HepG2 (cell line): ENCODE data around the gene SPTB. TPM values are rescaled to one million over a fixed set of nuclear protein-coding genes. Genes with fewer than 3 reads are reported as not detected.

Experiments used
- ATAC-seq: fragments of 200-7000 bp; cut with Tn5 transposase; 3 replicates; pipeline ENCODE4 v1.9.1; 2020; ENCODE audit warnings: mild to moderate bottlenecking, moderate library complexity
- BruUV-seq: library from RNA; stranded (reverse); fragments of 400-500 nt; replicated peaks from 2 replicates; lab custom pipeline; 2021; lab: Mats Ljungman, UMichigan
- CTCF ChIA-PET: fragments of 300-600 bp; formaldehyde crosslinking; extraction: SDS; loops from one replicate; lab custom pipeline; 2021; ENCODE audit warnings: low total read pairs, inconsistent platforms, low intra/inter-chr PET ratio; lab: Yijun Ruan, JAX
- POLR2A ChIA-PET: fragments of 350-600 bp; sonication (Branson Sonifier 250); formaldehyde crosslinking; loops from one replicate; lab custom pipeline; 2020; ENCODE audit warnings: antibody characterized with exemption, inconsistent platforms; lab: Yijun Ruan, JAX
- DNase-seq: peaks from one replicate; pipeline ENCODE4 v3.0.0-alpha.2; 2015; ENCODE audit warnings: low spot score
- FAIRE-seq: peaks from 3 replicates; lab custom pipeline; 2011; peaks lifted over from hg19 to GRCh38; lab: Jason Lieb, UNC
- H2AFZ ChIP-seq: one replicate; pipeline ENCODE4 v1.6.1; 2011; ENCODE audit warnings: low read length, inconsistent platforms
- H3K27ac ChIP-seq: fragments of 300-600 bp; 3 replicates; pipeline ENCODE4 v1.8.0; 2011; ENCODE audit warnings: mixed run types, mild to moderate bottlenecking, mixed read lengths, low read length, inconsistent platforms; ENCODE audit not compliant: insufficient read depth; ENCODE audit errors: extremely low read length
- H3K27me3 ChIP-seq, 2 experiments: fragments of 200-600 bp in 1 of 2; 2 replicates in 1 of 2; 3 replicates in 1 of 2; pipeline versions ENCODE4 v1.6.0 to v1.8.0; 2011; ENCODE audit warnings: low read length in 2 of 2, mild to moderate bottlenecking in 2 of 2, moderate library complexity in 2 of 2, inconsistent platforms in 1 of 2; ENCODE audit not compliant: insufficient read depth in 2 of 2, control insufficient read depth in 1 of 2
- H3K36me3 ChIP-seq, 2 experiments: fragments of 200-600 bp in 1 of 2; replicated peaks in 1 of 2; 2 replicates in 1 of 2; 3 replicates in 1 of 2; pipeline versions ENCODE4 v1.5.1 to v1.8.0; 2011; ENCODE audit warnings: low read length in 2 of 2, inconsistent platforms in 1 of 2; ENCODE audit not compliant: insufficient read depth in 2 of 2, control insufficient read depth in 1 of 2
- H3K4me1 ChIP-seq: 2 replicates; pipeline ENCODE4 v1.5.1; 2012; ENCODE audit warnings: low read length, inconsistent platforms; ENCODE audit not compliant: insufficient read depth
- H3K4me2 ChIP-seq: 2 replicates; pipeline ENCODE4 v1.6.0; 2011; ENCODE audit warnings: low read depth, low read length, inconsistent platforms
- H3K4me3 ChIP-seq, 3 experiments: fragments of 200-600 bp in 1 of 3; sonication (generic), shearing (Covaris generic) in 1 of 3; replicated peaks in 1 of 3; 2 replicates each; pipeline ENCODE4 v1.5.1; 2011 to 2016; ENCODE audit warnings: low read length in 3 of 3, inconsistent platforms in 2 of 3, low read depth in 2 of 3, mild to moderate bottlenecking in 2 of 3, control low read depth in 1 of 3, mixed read lengths in 1 of 3; ENCODE audit not compliant: insufficient read depth in 1 of 3
- H3K79me2 ChIP-seq: one replicate; pipeline ENCODE4 v1.6.1; 2011; ENCODE audit warnings: low read length, inconsistent platforms; ENCODE audit not compliant: insufficient read depth
- H3K9ac ChIP-seq: 2 replicates; pipeline ENCODE4 v1.6.0; 2011; ENCODE audit warnings: mild to moderate bottlenecking, low read depth, low read length, inconsistent platforms; ENCODE audit not compliant: insufficient read depth
- H3K9me3 ChIP-seq: 2 replicates; pipeline ENCODE4 v1.5.1; 2012; ENCODE audit warnings: mild to moderate bottlenecking, low read length
- H4K20me1 ChIP-seq: 2 replicates; pipeline ENCODE4 v1.6.0; 2011; ENCODE audit warnings: inconsistent platforms, mild to moderate bottlenecking, low read length, moderate library complexity; ENCODE audit not compliant: insufficient read depth
- ISL2 ChIP-seq: sonication (generic); formaldehyde crosslinking; IDR thresholded peaks from 2 replicates; pipeline ENCODE4 v1.5.0; 2020; ENCODE audit warnings: missing genetic modification reagents
- KDM3A ChIP-seq: IDR thresholded peaks from 2 replicates; pipeline ENCODE4 v1.6.1; 2018; ENCODE audit warnings: low read depth, missing compliant biosample characterization
- MTA1 ChIP-seq: sonication (generic); formaldehyde crosslinking; IDR thresholded peaks from 2 replicates; pipeline ENCODE4 v1.4.0; 2020; ENCODE audit warnings: missing genetic modification reagents, mild to moderate bottlenecking, borderline replicate concordance
- SPEN ChIP-seq: sonication (generic); formaldehyde crosslinking; IDR thresholded peaks from 2 replicates; pipeline ENCODE4 v1.5.1; 2020; ENCODE audit warnings: low read depth, mild to moderate bottlenecking, missing genetic modification reagents
- ZBTB20 ChIP-seq: sonication (generic); formaldehyde crosslinking; IDR thresholded peaks from 2 replicates; pipeline ENCODE4 v1.8.1; 2023; ENCODE audit warnings: missing genetic modification reagents, low read depth, mild to moderate bottlenecking, borderline replicate concordance
- ZNF564 ChIP-seq: sonication (generic); formaldehyde crosslinking; IDR thresholded peaks from 2 replicates; pipeline ENCODE4 v1.8.1; 2023; ENCODE audit warnings: mild to moderate bottlenecking, missing genetic modification reagents
- ZNF75D ChIP-seq: sonication (generic); formaldehyde crosslinking; IDR thresholded peaks from 2 replicates; pipeline ENCODE4 v1.8.1; 2023; ENCODE audit warnings: missing genetic modification reagents, mild to moderate bottlenecking, borderline replicate concordance
- WGBS: methylation state at CpG from one replicate; pipeline ENCODE4 v1.1.6; 2017; ENCODE audit warnings: low lambda C conversion rate; 5-methylcytosine and 5-hydroxymethylcytosine counted together
- in situ Hi-C: cut with HindIII; loops from 2 replicates; pipeline ENCODE4 v1.10.0; 2017; ENCODE audit warnings: low pct_unique_long_range_greater_than_20kb; ENCODE audit not compliant: extremely low pct_ligation_motif_present
- intact Hi-C: fragments of 100-400 bp; cut with micrococcal nuclease; formaldehyde crosslinking; loops from one replicate; pipeline ENCODE4 v1.10.0; 2022; ENCODE audit not compliant: unreplicated experiment
- polyA plus RNA-seq, 8 experiments: library from polyadenylated mRNA; depleted of rRNA in 3 of 8; stranded (reverse) in 7 of 8; unstranded in 1 of 8; fragments of >200 nt; fragmentation: Illumina TruSeq in 4 of 8; extraction: Trizol in 4 of 8; gene quantifications; 2 replicates each; pipeline versions ENCODE4 v1.2.1 to v1.2.3, GENCODE V29; 2011 to 2016; ENCODE audit warnings: low read depth in 4 of 8, missing spikeins in 1 of 8, mixed read lengths in 1 of 8; ENCODE audit not compliant: insufficient read depth in 1 of 8
- total RNA-seq, 5 experiments: library from RNA; depleted of rRNA; stranded (reverse); fragments of >200 nt; fragmentation: Illumina TruSeq; extraction: Trizol; gene quantifications; 2 replicates each; pipeline ENCODE4 v1.2.3, GENCODE V29; 2016; ENCODE audit warnings: low read depth in 1 of 5
- TF ChIP-seq, protein P1 (sequence below): sonication (generic); formaldehyde crosslinking; IDR thresholded peaks from 2 replicates; pipeline ENCODE4 v1.5.0; 2020; ENCODE audit warnings: missing genetic modification reagents, mild to moderate bottlenecking, borderline replicate concordance
- TF ChIP-seq, protein P2 (sequence below): IDR thresholded peaks from 2 replicates; pipeline ENCODE4 v1.6.1; 2018; ENCODE audit warnings: missing genetic modification reagents
- TF ChIP-seq, protein P3 (sequence below): sonication (generic); formaldehyde crosslinking; IDR thresholded peaks from 2 replicates; pipeline ENCODE4 v1.5.1; 2020; ENCODE audit warnings: missing genetic modification reagents, mild to moderate bottlenecking, borderline replicate concordance

The SPTB gene
- total and polyA plus RNA-seq, 2 of the 13 experiments (the other 11 are each of a cell fraction or from before 2014, with no cell fraction given) = 0.01 to 0.02 TPM

DNA sequence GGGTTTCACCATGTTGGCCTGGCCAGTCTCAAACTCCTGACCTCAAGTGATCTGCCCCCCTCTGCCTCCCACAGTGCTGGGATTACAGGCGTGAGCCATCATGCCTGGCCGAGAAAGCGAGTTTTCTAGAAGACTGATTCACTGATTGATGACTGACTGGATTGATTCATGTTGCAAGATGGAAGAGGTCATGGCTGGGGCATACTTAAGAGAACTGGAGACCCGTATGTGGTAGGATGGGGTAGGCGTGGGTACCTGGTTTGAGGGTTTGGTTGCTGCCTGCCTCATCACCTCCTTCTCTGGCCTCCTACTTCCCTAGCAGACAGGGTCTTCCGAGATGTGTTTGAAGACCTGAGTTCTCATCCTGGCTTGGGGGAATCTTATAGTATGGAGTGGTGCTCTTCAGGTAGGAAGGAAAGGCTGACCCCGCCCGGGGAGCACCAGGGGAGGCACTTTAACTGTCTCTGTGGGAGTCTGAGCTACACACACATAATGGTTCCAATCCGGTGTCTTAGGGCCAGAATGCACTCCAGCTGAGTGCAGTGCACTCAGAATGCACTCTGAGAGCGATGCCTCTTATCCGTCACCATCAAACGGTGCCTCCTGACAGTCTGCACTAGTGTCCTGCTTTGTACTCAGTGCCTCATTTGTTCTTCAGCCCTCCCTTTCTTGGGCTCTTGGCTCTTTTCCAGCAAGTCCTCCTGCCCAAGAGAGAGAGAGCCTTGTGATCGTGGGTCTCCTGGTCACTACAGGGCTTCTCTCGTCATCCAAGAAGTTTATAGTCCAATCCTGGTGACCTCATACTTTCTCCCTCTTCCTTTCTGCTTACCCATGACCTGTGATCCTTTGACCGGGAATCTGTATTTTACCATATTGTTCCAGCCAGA, 155.8 kb downstream of the SPTB start:
- DNase-seq = no peak
- peaks cover 58% of the 10 kb centered on the region for H3K4me1 ChIP-seq

More for the DNA sequence above, 155.8 kb downstream of the SPTB start:
- 88% methylated on average over 10 of the region's 15 CpGs for WGBS
- Histone ChIP-seq H3K4me2 (no peak overlapping the region), H3K27ac (no peak overlapping the region), H3K4me3 (no peak overlapping the region), H3K27me3 (no peaks in the 10 kb centered on the region), H3K9ac (no peak overlapping the region), H2AFZ (no peak overlapping the region), H3K79me2 (peaks cover 13% of the 10 kb centered on the region), H4K20me1 (no peaks in the 10 kb centered on the region), H3K36me3 (peaks cover 4 to 6% of the 10 kb centered on the region in 2 experiments; a peak in 3 of 5 replicates), H3K9me3 (no peaks in the 10 kb centered on the region)
- no peak for FAIRE-seq
- in situ Hi-C loops = no loop called here
- no peak for ATAC-seq
- intact Hi-C loops = no loop called here
- ChIA-PET POLR2A (no interaction called here), CTCF (no interaction called here)
- TF ChIP-seq KDM3A (CRISPR knock-in tag) (no peak), SPEN (CRISPR knock-in tag) (no peak), ISL2 (CRISPR knock-in tag) (no peak), MTA1 (CRISPR knock-in tag) (no peak), ZBTB20 (CRISPR knock-in tag) (no peak), ZNF564 (no peak), ZNF75D (CRISPR knock-in tag) (no peak)
- TF ChIP-seq, protein P1, sequence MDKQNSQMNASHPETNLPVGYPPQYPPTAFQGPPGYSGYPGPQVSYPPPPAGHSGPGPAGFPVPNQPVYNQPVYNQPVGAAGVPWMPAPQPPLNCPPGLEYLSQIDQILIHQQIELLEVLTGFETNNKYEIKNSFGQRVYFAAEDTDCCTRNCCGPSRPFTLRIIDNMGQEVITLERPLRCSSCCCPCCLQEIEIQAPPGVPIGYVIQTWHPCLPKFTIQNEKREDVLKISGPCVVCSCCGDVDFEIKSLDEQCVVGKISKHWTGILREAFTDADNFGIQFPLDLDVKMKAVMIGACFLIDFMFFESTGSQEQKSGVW (CRISPR knock-in tag) = no peak
- TF ChIP-seq, protein P2, sequence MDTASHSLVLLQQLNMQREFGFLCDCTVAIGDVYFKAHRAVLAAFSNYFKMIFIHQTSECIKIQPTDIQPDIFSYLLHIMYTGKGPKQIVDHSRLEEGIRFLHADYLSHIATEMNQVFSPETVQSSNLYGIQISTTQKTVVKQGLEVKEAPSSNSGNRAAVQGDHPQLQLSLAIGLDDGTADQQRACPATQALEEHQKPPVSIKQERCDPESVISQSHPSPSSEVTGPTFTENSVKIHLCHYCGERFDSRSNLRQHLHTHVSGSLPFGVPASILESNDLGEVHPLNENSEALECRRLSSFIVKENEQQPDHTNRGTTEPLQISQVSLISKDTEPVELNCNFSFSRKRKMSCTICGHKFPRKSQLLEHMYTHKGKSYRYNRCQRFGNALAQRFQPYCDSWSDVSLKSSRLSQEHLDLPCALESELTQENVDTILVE (CRISPR knock-in tag) = no peak
- TF ChIP-seq, protein P3, sequence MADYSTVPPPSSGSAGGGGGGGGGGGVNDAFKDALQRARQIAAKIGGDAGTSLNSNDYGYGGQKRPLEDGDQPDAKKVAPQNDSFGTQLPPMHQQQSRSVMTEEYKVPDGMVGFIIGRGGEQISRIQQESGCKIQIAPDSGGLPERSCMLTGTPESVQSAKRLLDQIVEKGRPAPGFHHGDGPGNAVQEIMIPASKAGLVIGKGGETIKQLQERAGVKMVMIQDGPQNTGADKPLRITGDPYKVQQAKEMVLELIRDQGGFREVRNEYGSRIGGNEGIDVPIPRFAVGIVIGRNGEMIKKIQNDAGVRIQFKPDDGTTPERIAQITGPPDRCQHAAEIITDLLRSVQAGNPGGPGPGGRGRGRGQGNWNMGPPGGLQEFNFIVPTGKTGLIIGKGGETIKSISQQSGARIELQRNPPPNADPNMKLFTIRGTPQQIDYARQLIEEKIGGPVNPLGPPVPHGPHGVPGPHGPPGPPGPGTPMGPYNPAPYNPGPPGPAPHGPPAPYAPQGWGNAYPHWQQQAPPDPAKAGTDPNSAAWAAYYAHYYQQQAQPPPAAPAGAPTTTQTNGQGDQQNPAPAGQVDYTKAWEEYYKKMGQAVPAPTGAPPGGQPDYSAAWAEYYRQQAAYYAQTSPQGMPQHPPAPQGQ (CRISPR knock-in tag) = no peak
- no TSS peak for BruUV-seq
